ACC112 (cell line): ENCODE results near the gene SLC25A34.

Experiments
- H2AFZ ChIP-seq: fragments of 200-600 bp; sonication (generic); one replicate; pipeline ENCODE4 v1.6.0; 2017; ENCODE audit warnings: antibody characterized with exemption, low read length; ENCODE audit not compliant: unreplicated experiment
- H3K27ac ChIP-seq: fragments of 200-600 bp; sonication (generic); 2 replicates; pipeline ENCODE4 v1.5.1; 2014; ENCODE audit warnings: low read depth, mild to moderate bottlenecking, antibody characterized with exemption, low read length, moderate library complexity
- H3K27me3 ChIP-seq: fragments of 200-600 bp; sonication (generic); 2 replicates; pipeline ENCODE4 v1.6.1; 2014; ENCODE audit warnings: mild to moderate bottlenecking, antibody characterized with exemption, low read length, moderate library complexity, mixed read lengths; ENCODE audit not compliant: insufficient read depth
- H3K36me3 ChIP-seq: fragments of 200-600 bp; sonication (generic); 2 replicates; pipeline ENCODE4 v1.6.1; 2016; ENCODE audit warnings: mild to moderate bottlenecking, antibody characterized with exemption, low read length, moderate library complexity, mixed read lengths; ENCODE audit not compliant: insufficient read depth
- H3K4me1 ChIP-seq: fragments of 200-600 bp; sonication (generic); one replicate; pipeline ENCODE4 v1.6.1; 2016; ENCODE audit warnings: low read length, mixed read lengths; ENCODE audit not compliant: insufficient read depth, unreplicated experiment, control insufficient read depth
- H3K4me3 ChIP-seq: fragments of 200-600 bp; sonication (generic); 2 replicates; pipeline ENCODE4 v1.5.1; 2014; ENCODE audit warnings: mild to moderate bottlenecking, low read depth, low read length
- H3K79me2 ChIP-seq: fragments of 200-600 bp; sonication (generic); one replicate; pipeline ENCODE4 v1.6.0; 2016; ENCODE audit warnings: low read length; ENCODE audit not compliant: control insufficient read depth, unreplicated experiment, insufficient read depth

The SLC25A34 gene

DNA sequence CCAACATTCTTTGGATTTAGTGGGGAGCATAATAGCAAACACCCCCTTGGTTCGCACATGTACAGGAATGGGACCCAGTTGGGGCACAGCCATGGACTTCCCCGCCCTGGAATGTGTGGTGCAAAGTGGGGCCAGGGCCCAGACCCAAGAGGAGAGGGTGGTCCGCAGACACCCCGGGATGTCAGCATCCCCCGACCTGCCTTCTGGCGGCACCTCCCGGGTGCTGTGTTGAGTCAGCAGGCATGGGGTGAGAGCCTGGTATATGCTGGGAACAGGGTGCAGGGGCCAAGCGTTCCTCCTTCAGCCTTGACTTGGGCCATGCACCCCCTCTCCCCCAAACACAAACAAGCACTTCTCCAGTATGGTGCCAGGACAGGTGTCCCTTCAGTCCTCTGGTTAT is 49.6 kb downstream of the SLC25A34 start:
- H3K4me1 ChIP-seq = peaks cover 24% of the 10 kb centered on the region
- no peaks in the 10 kb centered on the region for H3K27me3 ChIP-seq
- H3K27ac ChIP-seq = peak overlapping the region; percentile 16; the same call in 1 of the 2 replicates
- H3K4me3 ChIP-seq = no peak overlapping the region
- H3K79me2 ChIP-seq = no peaks in the 10 kb centered on the region
- H2AFZ ChIP-seq = no peak overlapping the region
- peaks cover 2% of the 10 kb centered on the region; the same call in 1 of the 2 replicates for H3K36me3 ChIP-seq

DNA sequence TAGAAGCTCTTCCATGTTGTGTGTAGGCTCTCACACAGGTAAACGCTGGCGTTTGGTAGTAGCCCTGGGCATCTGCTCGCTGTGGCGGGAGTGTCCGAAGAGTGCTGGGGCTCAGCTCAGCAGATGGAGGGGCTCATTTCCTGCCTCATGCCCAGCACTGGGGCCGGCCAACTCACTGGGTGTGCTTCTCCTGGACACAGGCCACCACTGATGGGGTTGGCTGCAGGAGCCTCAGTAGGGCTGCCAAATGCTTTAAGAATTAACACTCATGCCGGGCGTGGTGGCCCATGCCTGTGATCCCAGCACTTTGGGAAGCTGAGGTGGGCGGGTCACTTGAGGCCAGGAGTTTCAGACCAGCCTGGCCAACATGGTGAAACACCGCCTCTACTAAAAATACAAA is 50.5 kb downstream of the SLC25A34 start:
- no peak overlapping the region for H2AFZ ChIP-seq
- peak overlapping the region; percentile 13; the same call in 1 of the 2 replicates for H3K27ac ChIP-seq
- H3K79me2 ChIP-seq = no peaks in the 10 kb centered on the region
- H3K4me1 ChIP-seq = peaks cover 24% of the 10 kb centered on the region
- no peak overlapping the region for H3K4me3 ChIP-seq
- no peaks in the 10 kb centered on the region for H3K27me3 ChIP-seq
- H3K36me3 ChIP-seq = no peaks in the 10 kb centered on the region

DNA sequence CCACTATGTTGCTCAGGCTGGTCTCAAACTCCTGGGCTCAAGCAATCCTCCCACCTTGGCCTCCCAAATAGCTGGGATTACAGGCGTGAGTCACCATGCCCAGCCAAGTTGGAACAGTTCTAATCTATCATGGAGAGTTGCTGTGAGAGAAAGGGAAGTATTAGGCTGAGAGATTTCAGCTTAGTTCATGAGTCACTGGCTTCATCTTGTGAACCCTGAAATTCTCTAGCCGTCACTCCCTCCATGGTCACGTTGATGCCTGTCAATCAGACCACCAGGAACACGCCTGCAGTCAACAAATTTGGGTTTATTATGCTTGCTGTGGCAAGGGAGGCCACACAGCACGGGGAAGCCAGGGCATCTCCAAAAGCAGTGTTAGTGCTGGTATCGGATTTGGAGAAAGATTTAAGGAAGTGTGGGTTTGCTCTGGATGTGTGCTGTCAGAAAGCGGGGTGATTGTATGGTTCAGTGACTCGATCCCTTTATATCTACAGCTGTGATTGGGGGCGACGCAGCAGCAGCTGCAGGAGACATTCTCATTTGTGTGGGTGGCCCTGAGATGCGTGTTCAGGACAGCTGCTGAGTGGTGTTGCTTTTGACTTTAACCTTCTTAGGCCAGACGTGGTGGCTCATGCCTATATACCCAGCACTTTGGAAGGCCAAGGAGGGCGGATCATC is 52.7 kb downstream of the SLC25A34 start:
- no peaks in the 10 kb centered on the region for H3K36me3 ChIP-seq
- peak overlapping the region; percentile 48 for H3K27ac ChIP-seq
- H2AFZ ChIP-seq = no peak overlapping the region
- H3K79me2 ChIP-seq = no peaks in the 10 kb centered on the region
- H3K27me3 ChIP-seq = no peaks in the 10 kb centered on the region
- H3K4me3 ChIP-seq = no peak overlapping the region
- peaks cover 24% of the 10 kb centered on the region for H3K4me1 ChIP-seq
